Muscle layer of duodenum (tissue), 2 donors: ENCODE results near the gene ITSN1.
"Not testable (repeated sequence)": the region's sequence is repeated elsewhere in the genome, so short reads cannot be mapped to it uniquely, and the experiment has no call there.

Experiments used
- H3K27ac ChIP-seq: one replicate; pipeline ENCODE4 v1.7.0; 2013; ENCODE audit warnings: mild to moderate bottlenecking, low read length
- H3K27me3 ChIP-seq: one replicate; pipeline ENCODE4 v1.7.0; 2013; ENCODE audit warnings: low read depth, mild to moderate bottlenecking, control low read depth, low read length
- H3K36me3 ChIP-seq, 2 donors: one replicate each; pipeline ENCODE4 v1.7.0; 2013; ENCODE audit warnings: low read length in 2 of 2, control low read depth in 1 of 2, mild to moderate bottlenecking in 1 of 2; ENCODE audit not compliant: insufficient read depth in 2 of 2, control insufficient read depth in 1 of 2
- H3K4me1 ChIP-seq, 2 donors: one replicate each; pipeline ENCODE4 v1.7.0; 2013; ENCODE audit warnings: low read length in 2 of 2, mild to moderate bottlenecking in 2 of 2, control low read depth in 1 of 2, moderate library complexity in 1 of 2; ENCODE audit not compliant: insufficient read depth in 2 of 2, control insufficient read depth in 1 of 2
- H3K4me3 ChIP-seq, 2 donors: one replicate each; pipeline ENCODE4 v1.7.0; 2013; ENCODE audit warnings: low read length in 2 of 2, low read depth in 1 of 2, mild to moderate bottlenecking in 1 of 2
- H3K9me3 ChIP-seq, 2 donors: one replicate each; pipeline ENCODE4 v1.7.0; 2013; ENCODE audit warnings: low read length in 2 of 2, control low read depth in 1 of 2, mild to moderate bottlenecking in 1 of 2; ENCODE audit not compliant: control insufficient read depth in 1 of 2
- donor health status: healthy.

The ITSN1 gene

DNA sequence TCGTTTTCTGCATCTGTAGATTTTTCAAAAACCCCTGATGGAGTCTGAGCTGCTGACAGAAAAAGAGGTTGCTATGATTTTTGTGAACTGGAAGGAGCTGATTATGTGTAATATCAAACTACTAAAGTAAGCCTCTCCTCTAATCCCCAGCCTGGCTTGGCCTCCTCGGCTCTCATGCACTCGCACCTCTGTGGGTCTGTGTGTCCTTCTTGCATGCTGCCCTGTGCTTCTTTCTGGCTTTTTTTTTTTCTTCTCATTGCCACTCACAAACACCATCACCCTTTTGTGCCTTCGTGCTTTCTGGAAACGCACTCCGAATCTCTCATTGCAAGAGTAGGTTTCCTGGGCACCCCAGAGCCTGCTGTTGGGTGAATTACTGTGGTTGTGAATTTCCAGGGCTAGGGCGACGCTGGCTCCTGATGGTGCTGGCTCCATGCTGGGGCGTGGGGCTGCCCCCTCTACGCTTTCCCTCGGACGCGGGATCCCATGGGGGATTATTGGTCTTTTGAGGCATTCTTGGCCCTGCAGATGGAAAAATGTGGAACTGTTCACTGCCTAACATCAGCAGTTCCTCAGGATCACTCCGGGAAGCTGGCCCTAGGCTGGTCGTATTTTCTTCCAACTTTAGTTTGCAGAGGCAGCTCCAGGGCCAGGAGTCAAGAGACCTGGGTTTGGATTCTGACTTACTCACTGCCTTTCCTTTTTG lies 216.5 kb downstream of the ITSN1 start:
- no peaks in the 10 kb centered on the region for H3K36me3 ChIP-seq
- H3K4me3 ChIP-seq: no peak overlapping the region
- H3K9me3 ChIP-seq: no peaks in the 10 kb centered on the region
- H3K4me1 ChIP-seq: no peaks in the 10 kb centered on the region
- no peak overlapping the region for H3K27ac ChIP-seq
- H3K27me3 ChIP-seq: no peaks in the 10 kb centered on the region

DNA sequence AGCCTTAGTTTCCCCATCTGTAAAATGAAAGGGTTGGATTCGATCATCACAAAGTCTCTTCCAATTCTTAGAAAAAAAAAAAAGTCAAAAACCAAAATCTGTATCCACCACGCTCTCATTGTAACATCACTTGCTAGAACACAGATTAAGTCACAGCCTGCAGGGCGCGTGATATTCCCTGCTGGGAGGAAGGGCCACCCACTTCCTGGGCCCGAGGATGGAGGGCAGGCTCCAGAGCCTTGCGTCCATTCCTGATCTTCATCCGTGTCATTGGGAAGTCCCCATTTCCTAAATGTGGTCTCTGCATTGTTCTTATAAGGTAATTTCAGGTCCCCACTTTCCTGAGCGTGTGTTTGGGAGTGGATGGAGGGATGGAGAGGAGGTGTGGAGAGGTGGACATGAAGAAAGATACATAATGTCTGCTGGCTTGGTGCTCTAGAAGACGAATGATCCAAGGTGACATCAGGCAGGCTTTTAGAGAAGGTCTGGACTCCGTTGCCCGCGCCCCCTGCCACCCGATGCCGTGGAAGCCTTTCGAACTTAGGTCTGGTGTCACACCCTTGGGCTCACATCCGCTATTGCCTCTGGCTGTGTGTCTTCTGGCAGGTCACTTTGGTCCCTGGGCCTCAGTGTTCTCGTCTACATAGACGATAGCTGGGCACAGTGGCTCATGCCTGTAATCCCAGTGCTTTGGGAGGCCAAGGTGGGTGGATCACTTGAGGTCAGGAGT lies 217.2 kb downstream of the ITSN1 start:
- H3K36me3 ChIP-seq: no peaks in the 10 kb centered on the region
- H3K4me1 ChIP-seq: no peaks in the 10 kb centered on the region
- H3K4me3 ChIP-seq: no peak overlapping the region
- H3K27me3 ChIP-seq: no peaks in the 10 kb centered on the region
- no peaks in the 10 kb centered on the region for H3K9me3 ChIP-seq
- no peak overlapping the region for H3K27ac ChIP-seq

DNA sequence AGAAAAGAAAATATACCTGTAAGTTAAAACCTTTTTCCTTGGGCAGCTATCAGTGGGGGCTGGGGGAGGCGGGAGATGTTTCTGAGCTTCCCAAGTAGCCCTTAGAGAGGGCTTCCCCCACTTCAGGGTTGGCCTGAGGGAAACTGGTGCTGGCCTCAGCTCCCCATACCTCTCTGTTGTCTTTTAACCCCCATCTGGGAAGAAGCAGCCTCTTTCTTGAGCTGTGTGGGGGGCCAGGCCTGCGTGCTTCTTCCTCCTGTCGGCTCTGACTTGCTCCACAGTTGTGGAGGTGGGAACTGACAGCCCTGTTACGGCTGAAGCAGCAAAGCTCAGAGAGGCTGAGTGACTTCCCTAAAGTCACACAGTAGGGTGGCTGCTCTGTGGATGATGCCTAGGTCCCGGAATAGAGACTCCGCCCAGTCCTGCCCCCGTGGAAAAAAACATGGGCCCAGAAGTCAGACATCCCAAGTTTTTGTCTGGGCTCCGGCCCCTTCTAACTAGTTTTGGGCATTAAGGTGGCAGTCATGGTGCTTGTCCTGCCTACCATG lies 218.1 kb downstream of the ITSN1 start:
- no peaks in the 10 kb centered on the region for H3K36me3 ChIP-seq
- H3K27me3 ChIP-seq: no peaks in the 10 kb centered on the region
- no peaks in the 10 kb centered on the region for H3K9me3 ChIP-seq
- H3K4me1 ChIP-seq: no peaks in the 10 kb centered on the region
- H3K4me3 ChIP-seq: no peak overlapping the region
- no peak overlapping the region for H3K27ac ChIP-seq

DNA sequence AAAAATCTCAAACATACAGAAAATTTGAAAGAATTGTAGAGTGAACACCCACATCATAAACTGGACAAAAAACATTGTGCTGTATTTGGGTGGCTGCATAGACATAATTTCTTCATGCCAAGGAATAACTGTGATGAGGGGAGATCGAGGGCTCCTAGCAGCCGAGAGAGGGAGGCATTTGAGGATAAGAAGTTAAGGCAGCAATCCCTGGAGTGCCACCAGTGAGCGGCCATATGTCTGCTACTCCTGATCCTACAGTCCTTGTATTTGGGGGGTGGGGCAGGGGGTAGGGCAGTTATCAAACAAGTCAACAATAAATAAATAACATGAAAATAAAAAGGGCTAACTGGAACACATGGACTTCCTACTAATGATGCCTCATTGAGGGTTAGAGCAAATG lies 218.8 kb downstream of the ITSN1 start:
- no peaks in the 10 kb centered on the region for H3K27me3 ChIP-seq
- no peaks in the 10 kb centered on the region for H3K9me3 ChIP-seq
- H3K4me3 ChIP-seq: no peak overlapping the region
- no peaks in the 10 kb centered on the region for H3K4me1 ChIP-seq
- no peak overlapping the region for H3K27ac ChIP-seq
- H3K36me3 ChIP-seq: no peaks in the 10 kb centered on the region

DNA sequence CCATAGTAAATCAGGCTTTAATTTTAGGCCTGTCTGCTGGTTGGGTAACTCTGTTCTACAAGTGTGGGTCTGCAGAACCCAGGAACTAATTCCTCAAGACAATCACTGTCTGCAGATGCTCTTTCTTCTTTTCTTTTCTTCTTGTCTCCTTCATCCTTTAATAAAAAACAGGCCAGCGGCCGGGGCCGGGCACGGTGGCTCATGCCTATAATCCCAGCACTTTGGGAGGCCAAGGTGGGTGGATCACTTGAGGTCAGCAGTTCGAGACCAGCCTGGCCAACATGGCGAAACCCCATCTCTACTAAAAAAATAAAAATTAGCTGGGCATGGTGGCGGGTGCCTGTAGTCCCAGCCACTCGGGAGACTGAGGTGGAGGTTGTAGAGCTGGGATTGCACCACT lies 220.9 kb downstream of the ITSN1 start:
- not testable (repeated sequence) for H3K27me3 ChIP-seq, H3K27ac ChIP-seq, H3K36me3 ChIP-seq, H3K4me3 ChIP-seq, H3K4me1 ChIP-seq, H3K9me3 ChIP-seq

DNA sequence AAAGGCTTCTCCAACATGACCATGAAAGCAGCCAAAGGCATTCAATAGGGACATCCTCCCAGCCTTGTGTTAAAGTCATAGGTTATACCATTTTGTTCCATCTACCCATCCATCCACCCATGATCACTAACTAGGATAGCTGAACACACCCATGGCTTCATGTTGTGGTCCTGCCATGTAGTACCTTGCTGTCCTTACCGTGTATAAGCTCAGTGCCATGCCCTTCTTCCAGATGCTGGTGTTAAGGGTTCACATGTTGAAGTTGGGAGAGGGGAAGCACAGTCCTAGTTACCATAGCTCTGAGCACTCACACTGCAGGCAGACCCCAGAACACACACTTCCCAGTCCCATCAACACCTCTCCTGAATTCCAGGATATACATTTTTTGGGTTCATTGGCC lies 221.8 kb downstream of the ITSN1 start:
- H3K36me3 ChIP-seq: no peaks in the 10 kb centered on the region
- H3K4me1 ChIP-seq: no peaks in the 10 kb centered on the region
- no peaks in the 10 kb centered on the region for H3K9me3 ChIP-seq
- H3K27ac ChIP-seq: no peak overlapping the region
- no peaks in the 10 kb centered on the region for H3K27me3 ChIP-seq
- H3K4me3 ChIP-seq: no peak overlapping the region

DNA sequence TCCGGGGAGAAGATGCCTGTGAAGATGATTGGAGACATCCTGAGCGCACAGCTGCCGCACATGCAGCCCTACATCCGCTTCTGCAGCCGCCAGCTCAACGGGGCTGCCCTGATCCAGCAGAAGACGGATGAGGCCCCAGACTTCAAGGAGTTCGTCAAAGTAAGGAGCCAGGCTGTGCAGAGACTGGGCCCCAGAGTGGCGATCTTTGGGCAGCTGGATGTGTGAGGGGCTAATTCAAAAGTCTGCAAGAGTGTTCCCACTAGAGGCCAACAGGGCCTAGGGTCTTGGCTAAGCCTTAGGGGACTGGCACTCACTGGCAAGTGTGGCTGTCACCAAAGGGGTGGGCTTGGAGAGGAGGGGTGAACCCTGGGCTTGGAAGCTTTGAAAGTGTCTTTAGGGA lies 222.9 kb downstream of the ITSN1 start:
- H3K27me3 ChIP-seq: no peaks in the 10 kb centered on the region
- no peak overlapping the region for H3K4me3 ChIP-seq
- H3K9me3 ChIP-seq: no peaks in the 10 kb centered on the region
- H3K27ac ChIP-seq: no peak overlapping the region
- no peaks in the 10 kb centered on the region for H3K4me1 ChIP-seq
- no peaks in the 10 kb centered on the region for H3K36me3 ChIP-seq

DNA sequence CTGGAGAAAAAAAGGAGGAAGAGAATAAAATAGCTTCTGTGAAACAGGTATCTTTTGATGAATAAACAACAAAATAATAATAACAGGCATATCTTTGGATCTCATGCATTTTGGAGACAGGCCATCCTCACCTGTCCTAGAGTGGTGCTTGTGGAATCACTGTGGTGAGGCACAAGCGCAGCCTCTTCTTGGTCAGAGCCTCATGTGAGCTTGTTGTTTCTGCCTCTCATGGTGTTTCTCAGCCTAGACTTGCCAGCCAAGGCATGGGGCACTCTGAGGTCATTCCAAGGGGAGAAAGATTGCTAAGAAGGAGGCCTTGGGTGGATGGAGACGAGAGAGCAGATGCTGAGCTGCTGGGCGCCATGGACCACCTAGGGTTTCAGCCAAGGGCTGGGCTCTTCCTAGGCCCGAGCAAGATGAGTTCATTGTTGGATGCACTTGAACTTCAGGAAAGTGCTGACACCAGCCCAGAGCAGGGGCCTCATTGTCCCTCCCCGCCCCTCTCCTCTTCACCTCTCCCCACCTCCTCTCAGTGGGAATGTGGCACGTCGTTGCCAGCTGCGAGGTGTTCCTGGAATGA lies 223.8 kb downstream of the ITSN1 start:
- Histone ChIP-seq H3K27ac (no peak overlapping the region), H3K27me3 (no peaks in the 10 kb centered on the region), H3K9me3 (no peaks in the 10 kb centered on the region), H3K4me1 (no peaks in the 10 kb centered on the region), H3K4me3 (no peak overlapping the region), H3K36me3 (no peaks in the 10 kb centered on the region)

DNA sequence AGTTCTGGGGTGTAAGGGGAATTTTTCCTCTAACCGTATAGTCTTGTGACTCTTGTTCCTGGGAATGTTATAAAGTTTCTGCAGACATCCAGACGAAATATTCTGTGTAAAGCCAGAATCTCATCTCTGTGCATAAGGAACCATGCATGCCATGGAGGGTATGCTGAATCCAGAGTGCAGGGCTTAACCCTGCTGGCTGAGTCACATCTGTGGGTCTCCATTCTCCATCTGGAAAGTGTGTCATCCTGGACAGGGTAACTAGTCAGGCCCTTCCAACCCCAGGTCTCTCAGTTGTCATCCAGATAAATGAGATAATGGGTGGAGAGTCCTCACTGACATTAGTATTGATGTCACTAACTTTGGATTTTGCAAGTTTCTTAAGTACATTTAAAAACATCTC lies 224.5 kb downstream of the ITSN1 start:
- H3K9me3 ChIP-seq: no peaks in the 10 kb centered on the region
- H3K36me3 ChIP-seq: no peaks in the 10 kb centered on the region
- no peak overlapping the region for H3K27ac ChIP-seq
- no peaks in the 10 kb centered on the region for H3K27me3 ChIP-seq
- H3K4me3 ChIP-seq: no peak overlapping the region
- H3K4me1 ChIP-seq: no peaks in the 10 kb centered on the region

DNA sequence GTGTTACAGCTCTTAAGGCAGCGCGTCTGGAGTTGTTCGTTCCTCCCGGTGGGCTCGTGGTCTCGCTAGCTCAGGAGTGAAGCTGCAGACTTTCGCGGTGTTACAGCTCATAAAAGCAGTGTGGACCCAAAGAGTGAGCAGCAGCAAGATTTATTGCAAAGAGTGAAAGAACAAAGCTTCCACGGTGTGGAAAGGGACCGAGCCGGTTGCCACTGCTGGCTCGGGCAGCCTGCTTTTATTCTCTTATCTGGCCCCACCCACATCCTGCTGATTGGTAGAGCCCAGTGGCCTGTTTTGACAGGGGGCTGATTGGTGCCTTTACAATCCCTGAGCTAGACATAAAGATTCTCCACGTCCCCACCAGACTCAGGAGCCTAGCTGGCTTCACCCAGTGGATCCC lies 225.6 kb downstream of the ITSN1 start:
- H3K27me3 ChIP-seq, H3K4me3 ChIP-seq, H3K9me3 ChIP-seq, H3K27ac ChIP-seq, H3K36me3 ChIP-seq, H3K4me1 ChIP-seq: not testable (repeated sequence)

DNA sequence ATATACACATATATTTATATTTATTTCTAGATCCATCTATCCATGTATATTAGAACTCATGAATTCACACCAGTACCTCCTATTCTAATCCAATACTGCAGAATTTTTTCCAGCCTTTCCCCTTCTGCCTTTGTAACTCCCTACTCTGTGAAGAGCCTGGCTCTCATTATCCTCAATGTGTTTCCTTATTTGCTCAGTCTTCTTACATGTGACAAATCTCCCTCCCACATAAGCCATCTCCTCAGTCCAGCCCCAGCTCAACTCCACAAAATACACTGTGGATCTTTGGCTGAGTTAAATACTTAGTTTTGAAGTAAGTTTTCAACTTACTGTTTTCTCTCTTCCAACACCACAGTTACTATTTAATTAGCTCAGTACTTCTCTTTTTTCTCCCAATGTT lies 227.6 kb downstream of the ITSN1 start:
- Histone ChIP-seq H3K27me3 (no peaks in the 10 kb centered on the region), H3K4me3 (no peak overlapping the region), H3K9me3 (no peaks in the 10 kb centered on the region), H3K4me1 (no peaks in the 10 kb centered on the region), H3K36me3 (no peaks in the 10 kb centered on the region), H3K27ac (no peak overlapping the region)
